ENCODE results near the gene SELENON. TPM values are rescaled to one million over a fixed set of nuclear protein-coding genes. Genes with fewer than 3 reads are reported as not detected.

Gene SELENON
- total and polyA plus RNA-seq, 10 of the 15 experiments (the other 5 are each of a cell fraction or from before 2014, with no cell fraction given): 0.07 to 5.1 (median 0.80) TPM

GRCh38 chr1:25810341-25811299 lies 10.6 kb downstream of the SELENON start (continued):
- TF ChIP-seq LARP7 (IDR thresholded peaks at IDR 0.05) (peak; percentile 54; the same call in 1 of the 2 replicates), SKIL (IDR thresholded peaks at IDR 0.05; ENCODE audit: low read depth, poor library complexity, severe bottlenecking) (no peak), KLF5 (IDR thresholded peaks at IDR 0.05; ENCODE audit: partially characterized antibody) (peak; percentile 26), CHD2 (IDR thresholded peaks at IDR 0.05; ENCODE audit: borderline replicate concordance, low read depth, low read length) (no peak), MLLT1 (IDR thresholded peaks at IDR 0.05) (no peak), RB1 (IDR thresholded peaks at IDR 0.05; ENCODE audit: borderline replicate concordance) (0 out of 2 replicates have a peak, but pooled peaks have one; percentile 22), POLR2AphosphoS5 (IDR thresholded peaks at IDR 0.05; ENCODE audit: low read length) (no peak), EED (IDR thresholded peaks at IDR 0.05; ENCODE audit: low read depth) (no peak), RAD21 (IDR thresholded peaks at IDR 0.05; ENCODE audit: insufficient read depth, low read depth, low read length) (peak; percentile 94), NBN (IDR thresholded peaks at IDR 0.05) (peak; percentile 22; the same call in 1 of the 2 replicates), IRF3 (IDR thresholded peaks at IDR 0.05) (no peak), SMARCA5 (IDR thresholded peaks at IDR 0.05) (0 out of 2 replicates have a peak, but pooled peaks have one; percentile 33), EP300 (IDR thresholded peaks at IDR 0.05; ENCODE audit: borderline replicate concordance in 1 of 2, control insufficient read depth in 1 of 2, low read depth in 2 of 2, low read length in 2 of 2) (no peak), MTA2 (IDR thresholded peaks at IDR 0.05; ENCODE audit: low read depth) (no peak), CTCF (IDR thresholded peaks at IDR 0.05 in 2 of 3, conservative IDR thresholded peaks at IDR 0.05 in 1 of 3; ENCODE audit: control insufficient read depth in 2 of 3, extremely low read depth in 1 of 3, insufficient read depth in 1 of 3, low read depth in 3 of 3, low read length in 3 of 3) (peak; percentile 86 to 97 (median 95); a peak in 5 of 6 replicates), NR2F1 (conservative IDR thresholded peaks at IDR 0.05) (peak; percentile 95), FOS (IDR thresholded peaks at IDR 0.05; ENCODE audit: borderline replicate concordance, extremely low read depth, insufficient read length) (no peak), SMC3 (IDR thresholded peaks at IDR 0.05; ENCODE audit: borderline replicate concordance, low read length) (peak; percentile 84), EGR1 (IDR thresholded peaks at IDR 0.05; ENCODE audit: borderline replicate concordance in 1 of 2, low read depth in 2 of 2, low read length in 2 of 2) (no peak), MYC (IDR thresholded peaks at IDR 0.05; ENCODE audit: insufficient read depth, insufficient read length, insufficient replicate concordance, low read length, severe bottlenecking) (no peak)

Data from GM12878 (cell line).